Upper lobe of left lung (tissue), 4 donors: Measurements from ENCODE around the gene ALDH3B1.

Experiments
- CTCF ChIP-seq, 6 experiments: fragments of 450-650 bp in 4 of 6; fragments of 200-600 bp in 2 of 6; sonication (generic) in 2 of 6; IDR thresholded peaks; one replicate each; pipeline ENCODE4 v1.5.1; 2016 to 2019; ENCODE audit warnings: antibody characterized with exemption in 6 of 6
- EP300 ChIP-seq, 4 donors: sonication (generic); formaldehyde crosslinking; IDR thresholded peaks; one replicate each; pipeline ENCODE4 v1.5.1; 2017; ENCODE audit warnings: antibody characterized with exemption in 4 of 4, control low read depth in 2 of 4
- POLR2A ChIP-seq, 4 donors: fragments of 450-650 bp; IDR thresholded peaks; one replicate each; pipeline ENCODE4 v1.5.1; 2016 to 2017; ENCODE audit warnings: antibody characterized with exemption in 4 of 4, mild to moderate bottlenecking in 2 of 4
- POLR2AphosphoS5 ChIP-seq, 2 donors: sonication (generic); formaldehyde crosslinking; IDR thresholded peaks; one replicate each; pipeline ENCODE4 v1.5.1; 2017; ENCODE audit warnings: antibody characterized with exemption in 2 of 2

GRCh38 chr11:67997475-67997921 lies 12.6 kb upstream of the ALDH3B1 start:
- no peak for TF ChIP-seq CTCF (IDR thresholded peaks at IDR 0.05)
- TF ChIP-seq EP300 (IDR thresholded peaks at IDR 0.05): no peak
- TF ChIP-seq POLR2A (IDR thresholded peaks at IDR 0.05): no peak
- TF ChIP-seq POLR2AphosphoS5 (IDR thresholded peaks at IDR 0.05): no peak
